Measurements from ENCODE around the gene CATSPERE.

DNA sequence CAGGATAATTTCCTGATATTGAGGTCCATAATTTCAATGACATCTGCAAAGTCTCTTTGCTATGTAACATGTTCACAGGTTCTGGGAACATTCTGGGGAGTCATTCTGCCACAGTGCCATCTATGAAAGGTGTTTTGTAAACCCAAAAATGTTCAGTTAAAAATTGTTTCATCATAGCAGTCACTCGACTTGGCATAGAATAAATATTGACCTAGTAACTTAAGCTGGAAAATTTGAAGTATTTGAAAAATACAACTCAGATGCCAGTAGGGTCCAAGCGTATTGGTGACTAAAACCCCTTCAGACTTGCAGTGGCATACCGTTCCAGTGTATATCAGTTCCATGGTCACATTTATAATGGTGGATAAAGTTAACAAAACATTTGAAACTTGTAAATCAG is 198.6 kb downstream of the CATSPERE start:
- no peak for TF ChIP-seq FOXA1 (IDR thresholded peaks at IDR 0.05)
- no peak for TF ChIP-seq FOXM1 (IDR thresholded peaks at IDR 0.05; ENCODE audit: borderline replicate concordance)
- no peak for TF ChIP-seq TARDBP (IDR thresholded peaks at IDR 0.05)
- TF ChIP-seq ARNT (IDR thresholded peaks at IDR 0.05): no peak
- TF ChIP-seq FOXK2 (IDR thresholded peaks at IDR 0.05): no peak
- no peak for TF ChIP-seq SUZ12 (IDR thresholded peaks at IDR 0.05)
- no peak for TF ChIP-seq ELF4 (IDR thresholded peaks at IDR 0.05)
- TF ChIP-seq SP1 (IDR thresholded peaks at IDR 0.05): no peak
- TF ChIP-seq ZNF384 (IDR thresholded peaks at IDR 0.05): no peak
- TF ChIP-seq BHLHE40 (IDR thresholded peaks at IDR 0.05; ENCODE audit: borderline replicate concordance): no peak
- TF ChIP-seq L3MBTL2 (conservative IDR thresholded peaks at IDR 0.05): no peak

Measured in HEK293T (cell line).